ENCODE data around the gene CWF19L2.
"Not testable (repeated sequence)": the region's sequence is repeated elsewhere in the genome, so short reads cannot be mapped to it uniquely, and the experiment has no call there.

Gene CWF19L2

GRCh38 chr11:107457558-107458271 lies at the start of gene CWF19L2:
Gene CWF19L2, minus strand, starts transcription at chr11:107457825. Its CDS starts 9 bp downstream, at chr11:107457816.
- H3K36me3 ChIP-seq (ENCODE audit: control insufficient read depth, insufficient read depth, low read length), result no peaks in the 10 kb centered on the region
- no peaks in the 10 kb centered on the region for H3K27me3 ChIP-seq (ENCODE audit: control insufficient read depth, insufficient read depth, low read length)
- peak within 1 kb of the TSS; percentile 83 for H3K4me3 ChIP-seq (ENCODE audit: low read depth, low read length)
- no peaks in the 10 kb centered on the region for H3K9me3 ChIP-seq (ENCODE audit: control insufficient read depth, insufficient read depth, low read length)
- peak within 1 kb of the TSS; percentile 80 for H3K9ac ChIP-seq (ENCODE audit: low read depth, low read length)
- H3K4me1 ChIP-seq (ENCODE audit: control insufficient read depth, insufficient read depth, low read length), result no peaks in the 10 kb centered on the region

DNA sequence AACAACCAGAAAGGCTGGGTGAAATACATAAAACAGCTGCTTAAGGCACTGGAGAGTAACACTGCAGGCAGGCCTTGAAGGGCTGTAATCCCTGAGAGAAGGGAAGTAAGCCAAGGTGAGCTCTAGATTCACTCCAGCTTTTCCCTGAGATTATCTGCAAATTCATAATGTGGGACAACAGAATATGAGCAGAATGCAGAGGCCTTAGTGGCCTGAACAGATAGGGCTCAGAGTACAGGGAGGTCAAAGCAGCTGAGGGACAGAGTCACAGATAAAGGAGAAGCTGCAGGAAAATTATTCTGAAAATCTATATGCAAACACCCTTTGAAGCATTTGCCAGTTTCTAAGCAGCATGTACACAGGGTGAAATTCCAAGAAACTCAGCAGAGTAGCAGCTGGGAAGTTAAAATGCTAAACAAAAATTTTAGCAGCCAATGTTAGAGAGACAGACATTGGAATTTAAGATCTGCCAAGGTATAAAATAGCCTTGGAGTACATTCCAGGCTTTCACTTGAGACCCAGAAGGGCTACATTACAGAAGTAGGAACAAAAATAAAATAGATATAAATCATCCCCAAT lies 48.1 kb upstream of the CWF19L2 start:
- no peaks in the 10 kb centered on the region for H3K36me3 ChIP-seq (ENCODE audit: control insufficient read depth, insufficient read depth, low read length)
- no peak overlapping the region for H3K9ac ChIP-seq (ENCODE audit: low read depth, low read length)
- H3K9me3 ChIP-seq (ENCODE audit: control insufficient read depth, insufficient read depth, low read length), result peaks cover 4% of the 10 kb centered on the region
- no peaks in the 10 kb centered on the region for H3K4me1 ChIP-seq (ENCODE audit: control insufficient read depth, insufficient read depth, low read length)
- H3K4me3 ChIP-seq (ENCODE audit: low read depth, low read length), result no peak overlapping the region
- H3K27me3 ChIP-seq (ENCODE audit: control insufficient read depth, insufficient read depth, low read length), result no peaks in the 10 kb centered on the region

DNA sequence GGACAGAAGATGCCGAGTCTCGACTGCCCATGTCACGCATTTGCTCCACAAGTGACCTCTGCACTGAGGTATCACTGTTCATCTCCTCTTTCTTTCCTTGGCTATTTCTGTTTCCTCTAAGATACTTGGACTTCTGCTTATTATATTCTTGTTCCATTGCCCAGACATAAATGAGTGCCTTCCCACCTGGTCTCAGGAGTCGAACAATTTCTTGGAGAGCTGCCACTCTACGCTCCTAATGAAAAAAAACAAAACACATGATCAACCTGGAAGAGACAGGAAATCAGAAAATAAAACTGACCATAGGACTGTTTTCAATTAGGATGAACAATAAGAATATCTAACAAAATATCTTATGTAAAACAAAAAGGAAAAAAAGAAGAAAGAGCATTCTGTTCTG lies 47.4 kb upstream of the CWF19L2 start:
- H3K9me3 ChIP-seq (ENCODE audit: control insufficient read depth, insufficient read depth, low read length), result peaks cover 4% of the 10 kb centered on the region
- no peak overlapping the region for H3K4me3 ChIP-seq (ENCODE audit: low read depth, low read length)
- H3K9ac ChIP-seq (ENCODE audit: low read depth, low read length), result no peak overlapping the region
- H3K36me3 ChIP-seq (ENCODE audit: control insufficient read depth, insufficient read depth, low read length), result no peaks in the 10 kb centered on the region
- no peaks in the 10 kb centered on the region for H3K4me1 ChIP-seq (ENCODE audit: control insufficient read depth, insufficient read depth, low read length)
- no peaks in the 10 kb centered on the region for H3K27me3 ChIP-seq (ENCODE audit: control insufficient read depth, insufficient read depth, low read length)

- Histone ChIP-seq H3K4me3 (ENCODE audit: low read depth, low read length) (no peak overlapping the region), H3K9me3 (ENCODE audit: control insufficient read depth, insufficient read depth, low read length) (peaks cover 4% of the 10 kb centered on the region), H3K9ac (ENCODE audit: low read depth, low read length) (no peak overlapping the region), H3K4me1 (ENCODE audit: control insufficient read depth, insufficient read depth, low read length) (no peaks in the 10 kb centered on the region), H3K36me3 (ENCODE audit: control insufficient read depth, insufficient read depth, low read length) (no peaks in the 10 kb centered on the region), H3K27me3 (ENCODE audit: control insufficient read depth, insufficient read depth, low read length) (no peaks in the 10 kb centered on the region)
Measured at GRCh38 chr11:107501713-107502112, 44.1 kb upstream of the CWF19L2 start.

- not testable (repeated sequence) for H3K4me1 ChIP-seq (ENCODE audit: control insufficient read depth, insufficient read depth, low read length); H3K4me3 ChIP-seq (ENCODE audit: low read depth, low read length); H3K9ac ChIP-seq (ENCODE audit: low read depth, low read length); H3K27me3 ChIP-seq (ENCODE audit: control insufficient read depth, insufficient read depth, low read length); H3K9me3 ChIP-seq (ENCODE audit: control insufficient read depth, insufficient read depth, low read length); H3K36me3 ChIP-seq (ENCODE audit: control insufficient read depth, insufficient read depth, low read length)
Measured at GRCh38 chr11:107497371-107497770, 39.7 kb upstream of the CWF19L2 start.

DNA sequence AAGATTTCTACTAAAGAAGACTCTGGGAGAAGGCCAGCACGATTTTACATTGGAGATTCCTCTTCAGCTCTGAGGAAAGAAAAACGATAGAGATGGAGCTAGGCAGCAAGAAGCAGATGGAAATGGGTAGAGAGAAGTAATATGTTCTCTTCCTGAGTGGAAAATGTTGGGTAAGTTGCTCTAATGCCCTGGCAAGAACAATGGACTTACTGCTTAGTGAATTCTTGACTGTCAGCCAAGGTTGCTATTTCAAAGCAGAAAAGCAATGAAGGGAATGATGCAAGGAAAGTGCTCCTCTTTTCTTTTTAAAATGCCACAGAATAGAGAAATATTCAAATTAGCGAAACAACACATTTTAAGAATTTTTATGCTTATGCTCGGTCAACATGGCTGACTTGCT lies 38.4 kb upstream of the CWF19L2 start:
- no peaks in the 10 kb centered on the region for H3K9me3 ChIP-seq (ENCODE audit: control insufficient read depth, insufficient read depth, low read length)
- H3K27me3 ChIP-seq (ENCODE audit: control insufficient read depth, insufficient read depth, low read length), result no peaks in the 10 kb centered on the region
- no peaks in the 10 kb centered on the region for H3K36me3 ChIP-seq (ENCODE audit: control insufficient read depth, insufficient read depth, low read length)
- H3K9ac ChIP-seq (ENCODE audit: low read depth, low read length), result no peak overlapping the region
- H3K4me1 ChIP-seq (ENCODE audit: control insufficient read depth, insufficient read depth, low read length), result no peaks in the 10 kb centered on the region
- H3K4me3 ChIP-seq (ENCODE audit: low read depth, low read length), result no peak overlapping the region

- H3K4me1 ChIP-seq (ENCODE audit: control insufficient read depth, insufficient read depth, low read length), result no peaks in the 10 kb centered on the region
Measured at GRCh38 chr11:107494055-107494454, 36.4 kb upstream of the CWF19L2 start.

GRCh38 chr11:107493117-107493516 lies 35.5 kb upstream of the CWF19L2 start:
- no peaks in the 10 kb centered on the region for H3K27me3 ChIP-seq (ENCODE audit: control insufficient read depth, insufficient read depth, low read length)
- H3K4me1 ChIP-seq (ENCODE audit: control insufficient read depth, insufficient read depth, low read length), result no peaks in the 10 kb centered on the region
- H3K4me3 ChIP-seq (ENCODE audit: low read depth, low read length), result no peak overlapping the region
- H3K9ac ChIP-seq (ENCODE audit: low read depth, low read length), result no peak overlapping the region
- no peaks in the 10 kb centered on the region for H3K36me3 ChIP-seq (ENCODE audit: control insufficient read depth, insufficient read depth, low read length)
- no peaks in the 10 kb centered on the region for H3K9me3 ChIP-seq (ENCODE audit: control insufficient read depth, insufficient read depth, low read length)

More at GRCh38 chr11:107494055-107494454, 36.4 kb upstream of the CWF19L2 start:
- Histone ChIP-seq H3K9me3 (ENCODE audit: control insufficient read depth, insufficient read depth, low read length) (no peaks in the 10 kb centered on the region), H3K4me3 (ENCODE audit: low read depth, low read length) (no peak overlapping the region), H3K36me3 (ENCODE audit: control insufficient read depth, insufficient read depth, low read length) (no peaks in the 10 kb centered on the region), H3K27me3 (ENCODE audit: control insufficient read depth, insufficient read depth, low read length) (no peaks in the 10 kb centered on the region), H3K9ac (ENCODE audit: low read depth, low read length) (no peak overlapping the region)

- no peaks in the 10 kb centered on the region for H3K27me3 ChIP-seq (ENCODE audit: control insufficient read depth, insufficient read depth, low read length)
- no peak overlapping the region for H3K4me3 ChIP-seq (ENCODE audit: low read depth, low read length)
- no peaks in the 10 kb centered on the region for H3K36me3 ChIP-seq (ENCODE audit: control insufficient read depth, insufficient read depth, low read length)
- H3K9ac ChIP-seq (ENCODE audit: low read depth, low read length), result no peak overlapping the region
- H3K9me3 ChIP-seq (ENCODE audit: control insufficient read depth, insufficient read depth, low read length), result no peaks in the 10 kb centered on the region
- no peaks in the 10 kb centered on the region for H3K4me1 ChIP-seq (ENCODE audit: control insufficient read depth, insufficient read depth, low read length)
Measured at GRCh38 chr11:107490836-107491235, 33.2 kb upstream of the CWF19L2 start.

DNA sequence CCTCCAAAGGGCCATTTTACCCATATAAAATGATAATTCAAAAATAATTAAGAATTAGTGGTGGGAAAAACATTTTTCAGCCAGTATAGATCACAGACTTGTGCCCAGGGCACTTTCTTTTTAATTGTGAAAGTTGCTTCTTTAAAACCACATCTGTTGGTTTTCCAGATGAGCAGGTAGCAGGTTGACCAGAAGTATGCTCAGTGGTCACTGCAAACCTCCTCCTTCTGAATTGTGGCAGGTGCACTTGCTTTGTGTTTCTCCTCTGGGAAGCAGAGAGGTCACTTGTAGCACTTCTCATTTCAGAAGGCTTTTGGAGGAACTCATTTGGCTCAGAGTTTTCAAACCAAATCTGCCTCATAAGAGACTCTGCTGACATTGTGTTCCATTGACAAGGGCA lies 24.6 kb upstream of the CWF19L2 start:
- H3K27me3 ChIP-seq (ENCODE audit: control insufficient read depth, insufficient read depth, low read length), result no peaks in the 10 kb centered on the region
- no peaks in the 10 kb centered on the region for H3K36me3 ChIP-seq (ENCODE audit: control insufficient read depth, insufficient read depth, low read length)
- no peaks in the 10 kb centered on the region for H3K4me1 ChIP-seq (ENCODE audit: control insufficient read depth, insufficient read depth, low read length)
- no peaks in the 10 kb centered on the region for H3K9me3 ChIP-seq (ENCODE audit: control insufficient read depth, insufficient read depth, low read length)
- no peak overlapping the region for H3K9ac ChIP-seq (ENCODE audit: low read depth, low read length)
- H3K4me3 ChIP-seq (ENCODE audit: low read depth, low read length), result no peak overlapping the region

DNA sequence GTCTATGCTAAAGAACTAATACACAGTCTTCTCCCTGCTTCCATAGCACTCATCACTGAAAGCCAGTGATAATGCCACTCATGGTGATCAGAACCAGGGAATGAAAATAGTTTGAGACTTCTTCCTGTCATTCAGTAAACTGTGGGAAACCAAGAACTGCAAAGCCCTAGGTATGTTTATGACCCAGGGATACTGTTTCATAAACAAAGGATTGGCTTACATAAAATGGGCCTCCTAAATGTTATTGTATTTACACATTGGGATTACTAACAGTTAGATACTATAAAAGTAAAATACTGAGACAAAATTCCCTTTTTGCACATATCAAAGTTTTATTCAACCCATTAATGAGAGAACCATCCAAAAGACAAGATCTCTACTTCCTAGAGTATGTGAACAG lies 21.3 kb upstream of the CWF19L2 start:
- Histone ChIP-seq H3K27me3 (ENCODE audit: control insufficient read depth, insufficient read depth, low read length) (no peaks in the 10 kb centered on the region), H3K36me3 (ENCODE audit: control insufficient read depth, insufficient read depth, low read length) (no peaks in the 10 kb centered on the region), H3K9ac (ENCODE audit: low read depth, low read length) (no peak overlapping the region), H3K9me3 (ENCODE audit: control insufficient read depth, insufficient read depth, low read length) (no peaks in the 10 kb centered on the region), H3K4me1 (ENCODE audit: control insufficient read depth, insufficient read depth, low read length) (no peaks in the 10 kb centered on the region), H3K4me3 (ENCODE audit: low read depth, low read length) (no peak overlapping the region)

- H3K4me3 ChIP-seq (ENCODE audit: low read depth, low read length), result no peak overlapping the region
- no peaks in the 10 kb centered on the region for H3K36me3 ChIP-seq (ENCODE audit: control insufficient read depth, insufficient read depth, low read length)
- H3K9me3 ChIP-seq (ENCODE audit: control insufficient read depth, insufficient read depth, low read length), result no peaks in the 10 kb centered on the region
- H3K27me3 ChIP-seq (ENCODE audit: control insufficient read depth, insufficient read depth, low read length), result no peaks in the 10 kb centered on the region
- no peaks in the 10 kb centered on the region for H3K4me1 ChIP-seq (ENCODE audit: control insufficient read depth, insufficient read depth, low read length)
- H3K9ac ChIP-seq (ENCODE audit: low read depth, low read length), result no peak overlapping the region
Measured at GRCh38 chr11:107477820-107478219, 20.2 kb upstream of the CWF19L2 start.
